H1 (cell line): ENCODE measurements around the gene AOAH. TPM values are rescaled to one million over a fixed set of nuclear protein-coding genes. Genes with fewer than 3 reads are reported as not detected.

Experiments used
- CTCF ChIA-PET: fragments of 300-600 bp; sonication (Branson Sonifier 250); formaldehyde crosslinking; loops from one replicate; lab custom pipeline; 2021; ENCODE audit not compliant: partially characterized antibody; lab: Charles Lee
- POLR2A ChIA-PET: fragments of 300-600 bp; sonication (Branson Sonifier 250); formaldehyde crosslinking; loops from one replicate; lab custom pipeline; 2021; ENCODE audit warnings: inconsistent platforms; ENCODE audit not compliant: partially characterized antibody; lab: Charles Lee
- DNase-seq, 2 experiments: peaks; one replicate each; pipeline versions ENCODE4 v3.0.0 to v3.0.0-alpha.2; 2010 to 2022; ENCODE audit warnings: low spot score in 2 of 2, low read depth in 1 of 2, mixed read lengths in 1 of 2
- FAIRE-seq: peaks from 2 replicates; lab custom pipeline; 2011; peaks lifted over from hg19 to GRCh38; lab: Jason Lieb, UNC
- H2AFZ ChIP-seq: 2 replicates; pipeline ENCODE4 v1.8.1; 2012; ENCODE audit warnings: low read length, inconsistent platforms
- H2AK5ac ChIP-seq: 2 replicates; pipeline ENCODE4 v1.6.1; 2013; ENCODE audit warnings: low read depth, low read length
- H2BK120ac ChIP-seq: replicated peaks from 2 replicates; pipeline ENCODE3; 2013; ENCODE audit warnings: low read depth, low read length, inconsistent platforms
- H2BK12ac ChIP-seq: 2 replicates; pipeline ENCODE4 v1.6.1; 2013; ENCODE audit warnings: low read depth, low read length
- H2BK15ac ChIP-seq: 2 replicates; pipeline ENCODE4 v1.6.1; 2013; ENCODE audit warnings: low read length
- H2BK20ac ChIP-seq: 2 replicates; pipeline ENCODE4 v1.6.1; 2013; ENCODE audit warnings: low read length
- H2BK5ac ChIP-seq: 2 replicates; pipeline ENCODE4 v1.6.1; 2013; ENCODE audit warnings: low read depth, low read length
- H3K14ac ChIP-seq: 2 replicates; pipeline ENCODE4 v1.6.1; 2013; ENCODE audit warnings: inconsistent platforms; ENCODE audit not compliant: insufficient read length
- H3K18ac ChIP-seq: 2 replicates; pipeline ENCODE4 v1.6.1; 2013; ENCODE audit warnings: low read length; ENCODE audit errors: extremely low read depth
- H3K23ac ChIP-seq: 2 replicates; pipeline ENCODE4 v1.6.1; 2013; ENCODE audit warnings: inconsistent platforms; ENCODE audit not compliant: insufficient read length
- H3K23me2 ChIP-seq: 2 replicates; pipeline ENCODE4 v1.6.1; 2013; ENCODE audit warnings: low read depth, low read length
- H3K27ac ChIP-seq: 2 replicates; pipeline ENCODE4 v1.6.1; 2011; ENCODE audit warnings: low read depth, low read length, inconsistent platforms
- H3K27me3 ChIP-seq, 4 experiments: replicated peaks in 1 of 4; 1 replicate in 1 of 4; 2 replicates in 3 of 4; pipeline versions ENCODE4 v1.6.1 to v1.8.1; 2011 to 2013; ENCODE audit warnings: low read length in 3 of 4, mild to moderate bottlenecking in 3 of 4, inconsistent platforms in 2 of 4, mixed read lengths in 2 of 4, moderate library complexity in 1 of 4; ENCODE audit not compliant: control insufficient read depth in 3 of 4, insufficient read depth in 3 of 4; ENCODE audit errors: extremely low read depth in 1 of 4
- H3K36me3 ChIP-seq, 4 experiments: 2 replicates each; pipeline versions ENCODE4 v1.6.1 to v1.8.1; 2011 to 2013; ENCODE audit warnings: mild to moderate bottlenecking in 4 of 4, low read length in 3 of 4, moderate library complexity in 2 of 4, control low read depth in 1 of 4, inconsistent platforms in 1 of 4; ENCODE audit not compliant: insufficient read depth in 4 of 4, control insufficient read depth in 2 of 4
- H3K4ac ChIP-seq: replicated peaks from 2 replicates; pipeline ENCODE3; 2013; ENCODE audit warnings: low read length, low read depth, mixed read lengths, inconsistent platforms; ENCODE audit not compliant: insufficient read length
- H3K4me1 ChIP-seq, 4 experiments: replicated peaks in 1 of 4; 1 replicate in 1 of 4; 2 replicates in 3 of 4; pipeline versions ENCODE4 v1.6.1 to v1.8.1; 2011 to 2013; ENCODE audit warnings: low read length in 3 of 4, inconsistent platforms in 2 of 4, mixed read lengths in 1 of 4; ENCODE audit not compliant: insufficient read depth in 4 of 4, control insufficient read depth in 3 of 4
- H3K4me2 ChIP-seq, 2 experiments: 2 replicates each; pipeline versions ENCODE4 v1.6.1 to v1.8.1; 2011 to 2013; ENCODE audit warnings: low read depth in 2 of 2, low read length in 2 of 2, control low read depth in 1 of 2, inconsistent platforms in 1 of 2, mild to moderate bottlenecking in 1 of 2; ENCODE audit not compliant: insufficient read depth in 1 of 2
- H3K4me3 ChIP-seq, 4 experiments: fragments of 200-600, 300-600 bp in 1 of 4; sonication (generic), shearing (Covaris generic), sonication (Bioruptor Twin) in 1 of 4; 2 replicates each; pipeline versions ENCODE4 v1.5.1 to v1.8.1; 2011 to 2016; ENCODE audit warnings: low read length in 4 of 4, low read depth in 3 of 4, control low read depth in 2 of 4, inconsistent platforms in 2 of 4, mild to moderate bottlenecking in 2 of 4, mixed read lengths in 1 of 4, moderate library complexity in 1 of 4; ENCODE audit not compliant: insufficient read depth in 2 of 4; ENCODE audit errors: extremely low read depth in 1 of 4
- H3K56ac ChIP-seq: replicated peaks from 2 replicates; pipeline ENCODE3; 2013; ENCODE audit warnings: low read depth, mild to moderate bottlenecking, mixed read lengths, low read length, inconsistent platforms; ENCODE audit not compliant: insufficient read length
- H3K79me1 ChIP-seq: 2 replicates; pipeline ENCODE4 v1.6.1; 2013; ENCODE audit warnings: low read depth, low read length, control low read depth
- H3K79me2 ChIP-seq, 2 experiments: 2 replicates each; pipeline versions ENCODE4 v1.6.1 to v1.8.1; 2012 to 2013; ENCODE audit warnings: low read length in 2 of 2, mild to moderate bottlenecking in 2 of 2, inconsistent platforms in 1 of 2; ENCODE audit not compliant: insufficient read depth in 2 of 2, control insufficient read depth in 1 of 2
- H3K9ac ChIP-seq, 4 experiments: replicated peaks in 1 of 4; 1 replicate in 1 of 4; 2 replicates in 3 of 4; pipeline versions ENCODE4 v1.6.1 to v1.8.1; 2011 to 2013; ENCODE audit warnings: low read depth in 3 of 4, low read length in 3 of 4, control low read depth in 2 of 4, mild to moderate bottlenecking in 2 of 4, moderate library complexity in 2 of 4, inconsistent platforms in 1 of 4; ENCODE audit errors: extremely low read depth in 1 of 4
- H3K9me3 ChIP-seq, 2 experiments: 2 replicates each; pipeline versions ENCODE4 v1.6.1 to v1.8.1; 2012 to 2013; ENCODE audit warnings: mild to moderate bottlenecking in 2 of 2, moderate library complexity in 2 of 2, control low read depth in 1 of 2, inconsistent platforms in 1 of 2, low read depth in 1 of 2, low read length in 1 of 2, mixed read lengths in 1 of 2; ENCODE audit not compliant: insufficient read depth in 2 of 2
- H4K20me1 ChIP-seq, 2 experiments: replicated peaks in 1 of 2; 2 replicates each; pipeline versions ENCODE3 to v1.8.1; 2011 to 2013; ENCODE audit warnings: inconsistent platforms in 2 of 2, low read length in 2 of 2, mild to moderate bottlenecking in 1 of 2; ENCODE audit not compliant: insufficient read depth in 2 of 2, control insufficient read depth in 1 of 2
- H4K5ac ChIP-seq: 2 replicates; pipeline ENCODE4 v1.6.1; 2013; ENCODE audit warnings: low read length, low read depth, mixed read lengths, inconsistent platforms; ENCODE audit not compliant: insufficient read length
- H4K8ac ChIP-seq: 2 replicates; pipeline ENCODE4 v1.8.0; 2013; ENCODE audit warnings: mild to moderate bottlenecking, moderate library complexity, low read length, inconsistent platforms; ENCODE audit not compliant: insufficient read depth; ENCODE audit errors: extremely low read depth
- H4K91ac ChIP-seq: replicated peaks from 2 replicates; pipeline ENCODE3; 2013; ENCODE audit warnings: low read length, mixed read lengths, inconsistent platforms; ENCODE audit not compliant: insufficient read length
- CHD1 ChIP-seq: IDR thresholded peaks from 2 replicates; pipeline ENCODE4 v1.6.1; 2012; ENCODE audit warnings: low read depth, low read length, improper control_type of control experiment
- FOSL1 ChIP-seq: IDR thresholded peaks from 2 replicates; pipeline ENCODE4 v1.6.1; 2011; ENCODE audit warnings: mild to moderate bottlenecking, low read depth, low read length, moderate library complexity; ENCODE audit not compliant: insufficient read depth
- JUN ChIP-seq: IDR thresholded peaks from 2 replicates; pipeline ENCODE4 v1.6.1; 2011; ENCODE audit warnings: low read depth, mild to moderate bottlenecking, improper control_type of control experiment, low read length
- SIX5 ChIP-seq: IDR thresholded peaks from 2 replicates; pipeline ENCODE4 v1.6.1; 2011; ENCODE audit warnings: mild to moderate bottlenecking, low read depth, low read length
- SRF ChIP-seq: IDR thresholded peaks from 2 replicates; pipeline ENCODE4 v1.6.1; 2011; ENCODE audit warnings: mild to moderate bottlenecking, low read depth, low read length, moderate library complexity
- TCF12 ChIP-seq: IDR thresholded peaks from 2 replicates; pipeline ENCODE4 v1.6.1; 2011; ENCODE audit warnings: low read depth, mild to moderate bottlenecking, low read length
- WGBS, 2 experiments: shearing (Covaris generic) in 1 of 2; methylation state at CpG; one replicate each; pipeline versions ENCODE4 v1.1.6 to v1.1.7; 2013 to 2015; ENCODE audit warnings: low lambda C conversion rate in 2 of 2, mixed read lengths in 2 of 2, inconsistent platforms in 1 of 2, low coverage in 1 of 2, missing lambda C conversion rate in 1 of 2; ENCODE audit not compliant: insufficient replicate concordance in 2 of 2, insufficient coverage in 1 of 2, insufficient read length in 1 of 2; ENCODE audit errors: extremely low coverage in 1 of 2, missing lambda C conversion rate in 1 of 2; 5-methylcytosine and 5-hydroxymethylcytosine counted together
- polyA plus RNA-seq, 7 experiments: library from polyadenylated mRNA; depleted of rRNA in 3 of 7; stranded (reverse) in 5 of 7; unstranded in 2 of 7; fragments of >200 nt in 5 of 7; fragments of 200-250 nt in 2 of 7; gene quantifications; 1 replicate in 5 of 7; 2 replicates in 1 of 7; 4 replicates in 1 of 7; pipeline versions ENCODE4 v1.2.1 to v1.2.3, GENCODE V29; 2011 to 2013; ENCODE audit warnings: missing spikeins in 2 of 7, mixed read lengths in 2 of 7
- total RNA-seq: library from RNA; stranded (reverse); fragmentation: NEBNext Ultra II Directional; extraction: Animal tissue kit (Norgen Biotek cat#: 25700); gene quantifications from 2 replicates; pipeline ENCODE4 v1.2.1, GENCODE V29; 2021

Gene AOAH
- total and polyA plus RNA-seq, 2 of the 8 experiments (the other 6 are each of a cell fraction or from before 2014, with no cell fraction given), result 0.08 TPM; not detected in 1

DNA sequence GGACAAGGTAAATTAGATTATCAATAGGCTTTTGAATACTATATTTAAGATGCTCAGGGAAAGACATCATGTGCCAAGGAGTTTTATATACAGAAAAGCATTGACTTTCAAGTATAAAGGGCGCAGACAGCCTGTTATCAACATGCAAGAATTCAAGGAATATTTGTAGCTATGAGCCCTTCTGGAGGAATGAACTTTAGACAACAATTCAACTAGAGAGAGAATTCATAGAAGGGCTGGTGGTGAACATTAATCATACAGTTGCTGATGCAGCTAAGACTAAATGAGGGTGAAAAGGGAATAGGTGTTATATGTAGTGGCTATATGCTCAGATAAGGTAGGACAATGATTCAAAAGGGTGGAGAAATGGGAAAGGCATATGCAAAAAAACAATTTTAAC lies 41.2 kb downstream of the AOAH start:
- 100% methylated on average over 1 of the region's 1 CpG; no CpG with 5 or more reads in 1 of the 2 experiments for WGBS, 2 experiments
- H4K91ac ChIP-seq, result no peak overlapping the region
- H3K79me1 ChIP-seq, result no peaks in the 10 kb centered on the region
- H2BK120ac ChIP-seq, result no peak overlapping the region
- H3K23me2 ChIP-seq, result no peaks in the 10 kb centered on the region; the same call in 1 of the 2 replicates
- no peak overlapping the region for H3K9ac ChIP-seq
- no peak overlapping the region for H3K4me3 ChIP-seq
- TF ChIP-seq CHD1 (no peak), SIX5 (no peak), SRF (no peak), JUN (no peak), TCF12 (no peak), FOSL1 (no peak)
- TF ChIP-seq, all 59 proteins: peak for 0
- Histone ChIP-seq H3K4me2 (no peak overlapping the region), H2BK15ac (no peak overlapping the region), H3K36me3 (no peaks in the 10 kb centered on the region), H2BK12ac (no peak overlapping the region), H3K9me3 (no peaks in the 10 kb centered on the region), H3K27ac (no peak overlapping the region), H3K14ac (no peak overlapping the region), H3K18ac (no peak overlapping the region), H2AFZ (no peak overlapping the region), H3K56ac (no peak overlapping the region), H2BK5ac (no peak overlapping the region), H4K5ac (no peak overlapping the region), H3K4ac (no peak overlapping the region), H2BK20ac (no peak overlapping the region), H3K23ac (no peak overlapping the region), H4K20me1 (no peaks in the 10 kb centered on the region), H3K27me3 (no peaks in the 10 kb centered on the region), H3K79me2 (no peaks in the 10 kb centered on the region), H2AK5ac (no peak overlapping the region), H3K4me1 (no peaks in the 10 kb centered on the region), H4K8ac (no peak overlapping the region)
- no peak for DNase-seq
- POLR2A ChIA-PET, result no interaction called here
- FAIRE-seq, result no peak
- CTCF ChIA-PET, result interaction anchor here (0.7 to 1.3 kb wide), 4 partner anchors 43 to 513 kb away, joined by 3 read pairs; no protein-coding TSS in a partner anchor
